ENCODE data around the gene PDYN. TPM values are rescaled to one million over a fixed set of nuclear protein-coding genes. Genes with fewer than 3 reads are reported as not detected.
A peak's percentile ranks its signal among the peaks of the same experiment; 100 is the strongest.

PDYN gene
- total RNA-seq, 4 donors from 2014 or later = not detected

DNA sequence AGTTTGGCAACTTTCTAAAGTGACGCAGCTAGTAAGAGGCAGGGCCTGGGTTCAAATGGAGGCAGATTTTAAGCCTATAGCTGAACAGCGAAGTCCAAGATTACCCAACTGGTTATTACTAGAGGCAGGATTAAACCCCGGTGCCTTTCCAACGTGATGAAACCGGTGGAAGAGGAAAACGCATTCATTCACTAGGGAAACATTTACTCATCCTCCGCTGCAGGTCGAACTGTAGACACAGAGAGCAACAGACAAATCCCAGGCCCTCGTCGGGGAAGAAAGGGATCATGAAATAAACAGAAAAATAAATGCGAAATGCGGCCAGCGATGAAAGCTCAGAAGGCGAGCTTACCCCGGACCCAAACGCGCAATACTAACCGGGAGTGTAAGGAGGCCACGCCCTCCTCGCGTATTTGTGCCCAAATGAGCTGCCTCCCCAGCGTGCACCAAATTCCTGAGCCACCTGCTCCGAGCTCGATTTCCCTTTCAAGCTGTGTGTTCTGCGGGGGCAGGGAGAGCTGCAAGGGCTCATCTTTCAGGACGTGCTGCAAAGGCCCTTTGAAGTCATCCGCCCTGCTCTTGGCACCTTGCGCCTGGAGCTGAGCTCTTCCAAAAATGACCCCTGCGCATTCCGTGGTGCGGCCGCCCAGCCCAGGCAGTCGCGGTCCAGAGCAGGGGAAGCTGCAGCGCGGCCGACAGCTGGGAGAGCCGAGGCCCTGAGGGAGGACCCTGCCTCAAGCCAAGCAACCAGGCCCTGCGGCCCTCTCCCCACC is 46.9 kb downstream of the PDYN start:
- WGBS, 2 donors (ENCODE audit: low coverage in 1 of 2) = 6 to 14% methylated on average over 10 to 38 of the region's 39 CpGs
- Histone ChIP-seq H3K27ac (peak overlapping the region; percentile 1 to 49 (median 29)), H3K36me3 (no peaks in the 10 kb centered on the region), H3K9me3 (no peaks in the 10 kb centered on the region), H3K4me1 (peaks cover 0 to 36% (median 17%) of the 10 kb centered on the region in 4 donors), H3K27me3 (peaks cover 12% of the 10 kb centered on the region), H3K4me3 (peak overlapping the region in 2 of 4 donors; percentile 6 to 16)
- in situ Hi-C loops (cut with MboI; ENCODE audit: low pct_ligation_motif_present in 1 of 4, low pct_unique_long_range_greater_than_20kb in 1 of 4, low sequenced_read_pairs in 3 of 4) = no loop called here
- no peak for TF ChIP-seq EP300 (IDR thresholded peaks at IDR 0.05; ENCODE audit: low read depth)
- no peak for TF ChIP-seq POLR2AphosphoS5 (IDR thresholded peaks at IDR 0.05)
- TF ChIP-seq POLR2A (IDR thresholded peaks at IDR 0.05) = no peak
- TF ChIP-seq, protein P1, sequence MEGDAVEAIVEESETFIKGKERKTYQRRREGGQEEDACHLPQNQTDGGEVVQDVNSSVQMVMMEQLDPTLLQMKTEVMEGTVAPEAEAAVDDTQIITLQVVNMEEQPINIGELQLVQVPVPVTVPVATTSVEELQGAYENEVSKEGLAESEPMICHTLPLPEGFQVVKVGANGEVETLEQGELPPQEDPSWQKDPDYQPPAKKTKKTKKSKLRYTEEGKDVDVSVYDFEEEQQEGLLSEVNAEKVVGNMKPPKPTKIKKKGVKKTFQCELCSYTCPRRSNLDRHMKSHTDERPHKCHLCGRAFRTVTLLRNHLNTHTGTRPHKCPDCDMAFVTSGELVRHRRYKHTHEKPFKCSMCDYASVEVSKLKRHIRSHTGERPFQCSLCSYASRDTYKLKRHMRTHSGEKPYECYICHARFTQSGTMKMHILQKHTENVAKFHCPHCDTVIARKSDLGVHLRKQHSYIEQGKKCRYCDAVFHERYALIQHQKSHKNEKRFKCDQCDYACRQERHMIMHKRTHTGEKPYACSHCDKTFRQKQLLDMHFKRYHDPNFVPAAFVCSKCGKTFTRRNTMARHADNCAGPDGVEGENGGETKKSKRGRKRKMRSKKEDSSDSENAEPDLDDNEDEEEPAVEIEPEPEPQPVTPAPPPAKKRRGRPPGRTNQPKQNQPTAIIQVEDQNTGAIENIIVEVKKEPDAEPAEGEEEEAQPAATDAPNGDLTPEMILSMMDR (IDR thresholded peaks at IDR 0.05) = no peak
- intact Hi-C loops (cut with DNase I; ENCODE audit: low total_unique reads) = no loop called here
- no peak for DNase-seq

DNA sequence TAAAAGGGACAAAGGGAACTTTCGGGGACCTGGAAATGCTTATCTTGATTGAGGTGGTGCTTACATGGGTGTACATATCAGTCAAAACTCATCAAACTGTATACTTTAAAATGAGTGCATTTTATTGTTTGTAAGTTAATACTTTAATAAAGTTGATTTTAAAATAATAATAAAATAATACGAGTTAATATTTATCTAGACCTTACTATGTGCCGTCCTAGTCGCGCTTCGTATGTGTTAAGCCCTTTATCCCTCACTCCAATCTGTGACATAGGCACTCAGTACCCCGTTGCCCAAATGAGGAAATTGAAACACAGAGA is 47.5 kb downstream of the PDYN start:
- intact Hi-C loops (cut with DNase I; ENCODE audit: low total_unique reads) = no loop called here
- Histone ChIP-seq H3K27ac (peak overlapping the region in 3 of 4 donors; percentile 17 to 49 (median 46)), H3K36me3 (no peaks in the 10 kb centered on the region), H3K27me3 (peaks cover 12% of the 10 kb centered on the region), H3K4me1 (peaks cover 0 to 36% (median 17%) of the 10 kb centered on the region in 4 donors), H3K4me3 (peak overlapping the region in 1 of 4 donors; percentile 16), H3K9me3 (no peaks in the 10 kb centered on the region)
- TF ChIP-seq POLR2AphosphoS5 (IDR thresholded peaks at IDR 0.05) (no peak), POLR2A (IDR thresholded peaks at IDR 0.05) (no peak), EP300 (IDR thresholded peaks at IDR 0.05; ENCODE audit: low read depth) (no peak)
- TF ChIP-seq, protein P1 (IDR thresholded peaks at IDR 0.05) = no peak
- DNase-seq = no peak
- in situ Hi-C loops (cut with MboI; ENCODE audit: low pct_ligation_motif_present in 1 of 4, low pct_unique_long_range_greater_than_20kb in 1 of 4, low sequenced_read_pairs in 3 of 4) = no loop called here
- WGBS, 2 donors (ENCODE audit: low coverage in 1 of 2) = 49 to 50% methylated on average over 7 of the region's 7 CpGs

DNA sequence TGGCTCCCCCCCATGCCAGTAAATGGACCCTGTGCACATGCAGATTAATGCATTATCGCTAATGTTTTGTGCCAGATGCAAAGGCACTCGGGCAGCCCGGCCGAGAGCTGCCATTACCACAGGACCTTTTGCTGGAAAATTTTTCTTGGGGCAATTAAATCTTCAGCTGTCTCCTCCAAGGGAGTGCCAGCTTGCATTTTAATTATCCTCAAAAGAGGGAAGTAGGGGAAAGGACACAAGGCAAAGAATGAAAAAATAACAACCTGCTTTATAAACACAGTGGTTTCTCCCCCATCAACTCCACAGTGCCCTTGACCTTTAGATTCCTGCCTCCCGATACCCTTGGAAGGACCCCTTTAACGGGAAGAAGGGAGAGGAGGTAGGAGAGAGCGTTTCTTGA is 48.2 kb downstream of the PDYN start:
- 42 to 68% methylated on average over 3 to 7 of the region's 7 CpGs for WGBS, 2 donors (ENCODE audit: low coverage in 1 of 2)

DNA sequence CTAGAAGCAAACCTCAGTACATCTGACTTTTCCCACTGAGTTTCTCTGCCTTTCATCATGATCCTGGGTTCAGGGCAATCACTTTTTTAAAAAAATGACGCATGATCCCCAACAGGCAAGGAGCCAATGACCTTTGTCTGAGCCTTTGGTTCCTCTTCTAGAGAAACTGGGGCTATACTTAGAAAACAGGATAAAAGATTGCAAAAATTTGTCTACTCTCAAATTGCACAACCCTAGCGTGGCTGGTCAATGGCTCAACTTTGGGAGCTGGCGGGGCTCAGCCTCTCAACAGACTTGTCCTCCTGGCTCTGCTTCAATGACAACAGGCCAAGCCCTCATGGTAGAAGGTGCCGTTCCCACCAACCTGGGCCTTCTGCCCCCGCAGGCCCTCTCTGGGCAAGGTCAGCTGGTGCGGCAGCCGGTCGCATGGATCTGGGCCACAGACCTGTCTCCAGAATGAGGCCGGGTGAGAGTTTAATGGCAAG is 48.7 kb downstream of the PDYN start:
- H3K27me3 ChIP-seq = peaks cover 12% of the 10 kb centered on the region
- H3K9me3 ChIP-seq = no peaks in the 10 kb centered on the region
- WGBS, 2 donors (ENCODE audit: low coverage in 1 of 2) = 83 to 88% methylated on average over 3 to 9 of the region's 9 CpGs
- peaks cover 0 to 36% (median 19%) of the 10 kb centered on the region in 4 donors for H3K4me1 ChIP-seq
- H3K27ac ChIP-seq = peak overlapping the region; percentile 17 to 46 (median 28)
- peak; percentile 36 for DNase-seq
- in situ Hi-C loops (cut with MboI; ENCODE audit: low pct_ligation_motif_present in 1 of 4, low pct_unique_long_range_greater_than_20kb in 1 of 4, low sequenced_read_pairs in 3 of 4) = no loop called here
- no peaks in the 10 kb centered on the region for H3K36me3 ChIP-seq
- TF ChIP-seq EP300 (IDR thresholded peaks at IDR 0.05; ENCODE audit: low read depth) (no peak), POLR2AphosphoS5 (IDR thresholded peaks at IDR 0.05) (peak in 1 of 3 donors; percentile 22)
- TF ChIP-seq, protein P1 (IDR thresholded peaks at IDR 0.05) = no peak
- no peak overlapping the region for H3K4me3 ChIP-seq
- intact Hi-C loops (cut with DNase I; ENCODE audit: low total_unique reads) = no loop called here

More for the DNA sequence above, 48.2 kb downstream of the PDYN start:
- no peak for DNase-seq
- H3K4me3 ChIP-seq = no peak overlapping the region
- H3K4me1 ChIP-seq = peaks cover 0 to 36% (median 19%) of the 10 kb centered on the region in 4 donors
- H3K36me3 ChIP-seq = no peaks in the 10 kb centered on the region
- H3K27ac ChIP-seq = peak overlapping the region; percentile 17 to 46 (median 28)
- H3K9me3 ChIP-seq = no peaks in the 10 kb centered on the region
- intact Hi-C loops (cut with DNase I; ENCODE audit: low total_unique reads) (no loop called here), in situ Hi-C loops (cut with MboI; ENCODE audit: low pct_ligation_motif_present in 1 of 4, low pct_unique_long_range_greater_than_20kb in 1 of 4, low sequenced_read_pairs in 3 of 4) (no loop called here)
- H3K27me3 ChIP-seq = peaks cover 12% of the 10 kb centered on the region
- TF ChIP-seq EP300 (IDR thresholded peaks at IDR 0.05; ENCODE audit: low read depth) = no peak
- TF ChIP-seq, protein P1 (IDR thresholded peaks at IDR 0.05) = no peak
